ENCODE measurements around the gene ZFP36.

Gene ZFP36

DNA sequence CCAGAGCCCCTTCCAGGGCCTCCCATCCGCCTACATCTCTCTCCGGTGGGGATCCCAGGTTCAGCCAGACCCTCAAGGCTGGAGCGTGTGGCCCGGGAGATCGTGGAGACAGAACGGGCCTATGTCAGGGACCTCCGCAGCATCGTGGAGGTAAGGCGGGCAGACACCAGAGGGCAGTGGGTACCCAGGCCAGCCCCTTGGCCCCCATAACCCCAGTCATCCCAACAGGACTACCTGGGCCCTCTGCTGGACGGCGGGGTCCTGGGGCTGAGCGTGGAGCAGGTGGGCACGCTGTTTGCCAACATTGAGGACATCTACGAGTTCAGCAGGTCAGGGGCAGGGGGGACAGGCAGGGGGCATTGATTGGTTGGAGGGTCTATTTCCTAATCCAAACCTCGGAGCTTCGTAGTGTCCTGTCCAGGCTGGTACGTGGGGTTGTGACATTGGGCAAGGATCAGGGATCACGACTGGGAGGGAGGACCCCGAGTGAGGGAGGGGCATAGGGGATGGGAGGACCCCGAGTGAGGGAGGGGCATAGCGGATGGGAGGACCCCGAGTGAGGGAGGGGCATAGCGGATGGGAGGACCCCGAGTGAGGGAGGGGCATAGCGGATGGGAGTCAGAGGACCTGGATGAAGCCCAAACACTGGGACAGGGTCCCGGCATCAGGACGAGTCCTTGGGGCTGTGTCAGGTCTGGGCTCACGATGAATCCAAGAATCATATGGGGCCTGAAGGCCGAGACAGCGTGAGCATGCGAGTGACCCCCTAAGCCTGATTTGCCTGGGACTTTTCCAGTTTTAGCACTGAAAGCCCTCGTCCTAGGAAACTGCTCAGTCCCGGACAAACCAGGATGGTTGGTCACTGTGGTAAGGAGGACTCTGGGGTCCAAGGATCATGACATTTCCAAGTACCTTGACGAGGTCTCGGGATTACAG, 8.7 kb downstream of the ZFP36 start:
- TF ChIP-seq ZNF274 (IDR thresholded peaks at IDR 0.05; ENCODE audit: low read depth, low read length), result no peak

DNA sequence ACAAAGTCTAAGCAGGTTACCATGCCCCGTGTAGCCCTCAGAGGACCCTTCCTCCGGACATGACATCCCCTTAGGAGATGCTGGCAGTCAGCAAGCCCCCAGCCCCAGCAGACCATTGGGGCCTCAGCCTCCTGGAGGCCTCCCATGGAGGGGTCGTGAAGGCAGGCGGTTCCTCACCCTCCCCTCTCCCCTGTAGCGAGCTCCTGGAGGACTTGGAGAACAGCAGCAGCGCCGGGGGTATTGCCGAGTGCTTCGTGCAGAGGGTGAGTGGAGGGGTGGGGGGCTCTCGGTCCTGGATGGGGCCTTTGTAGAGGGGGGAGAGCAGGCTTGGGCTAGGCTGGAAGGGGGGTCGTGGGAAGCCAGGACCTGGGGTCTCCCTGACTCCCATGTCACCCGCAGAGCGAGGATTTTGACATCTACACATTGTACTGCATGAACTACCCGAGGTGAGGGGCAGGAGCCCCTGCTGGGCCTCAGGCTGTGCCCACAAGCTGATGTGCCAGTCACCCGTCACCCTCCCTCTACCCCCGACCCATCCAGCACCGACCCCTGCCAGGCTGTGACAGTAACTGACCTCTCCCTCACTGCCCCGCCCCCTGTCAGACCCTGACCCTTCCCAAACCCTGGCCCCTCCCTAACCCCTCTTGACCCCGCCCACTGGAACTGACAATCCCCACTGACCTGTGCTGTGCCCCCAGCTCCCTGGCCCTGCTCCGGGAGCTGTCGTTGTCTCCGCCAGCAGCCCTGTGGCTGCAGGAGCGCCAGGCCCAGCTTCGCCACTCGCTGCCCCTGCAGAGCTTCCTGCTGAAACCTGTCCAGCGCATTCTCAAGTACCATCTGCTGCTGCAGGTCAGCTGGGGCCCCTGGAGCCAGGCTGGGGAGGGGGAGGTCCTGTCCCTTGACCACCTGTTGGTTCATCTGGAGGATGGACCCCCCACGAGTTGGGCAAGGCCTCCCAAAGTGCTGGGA, 9.8 kb downstream of the ZFP36 start:
- TF ChIP-seq ZNF274 (IDR thresholded peaks at IDR 0.05; ENCODE audit: low read depth, low read length), result no peak
- no peak overlapping the region for H3K4me3 ChIP-seq (ENCODE audit: low read length)

More for the DNA sequence above, 8.7 kb downstream of the ZFP36 start:
- no peak overlapping the region for H3K4me3 ChIP-seq (ENCODE audit: low read length)

DNA sequence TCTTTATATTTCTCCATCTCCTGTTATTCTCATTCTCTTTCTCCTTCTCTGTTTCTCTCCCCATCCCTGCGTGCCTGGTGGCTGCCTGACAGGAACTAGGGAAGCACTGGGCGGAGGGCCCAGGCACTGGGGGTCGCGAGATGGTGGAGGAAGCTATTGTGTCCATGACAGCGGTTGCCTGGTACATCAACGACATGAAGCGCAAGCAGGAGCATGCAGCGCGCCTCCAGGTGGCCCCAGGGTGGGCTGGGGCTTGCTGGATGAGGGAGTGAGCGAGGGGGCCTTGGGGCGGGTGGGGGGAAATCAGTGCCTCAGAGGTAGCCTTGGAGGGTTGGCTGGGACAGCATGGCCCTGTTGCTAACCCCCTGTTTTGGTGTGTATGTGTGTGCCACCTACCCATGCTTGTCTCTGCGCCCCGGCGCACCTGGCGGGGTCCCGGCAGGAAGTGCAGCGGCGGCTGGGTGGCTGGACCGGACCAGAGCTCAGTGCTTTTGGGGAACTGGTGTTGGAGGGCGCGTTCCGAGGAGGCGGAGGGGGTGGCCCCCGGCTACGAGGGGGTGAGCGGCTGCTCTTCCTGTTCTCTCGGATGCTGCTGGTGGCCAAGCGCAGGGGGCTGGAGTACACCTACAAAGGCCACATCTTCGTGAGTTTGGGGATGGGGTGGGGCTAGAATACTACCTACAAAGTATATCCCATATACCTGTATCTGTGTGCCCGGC, 11.0 kb downstream of the ZFP36 start:
- H3K4me3 ChIP-seq (ENCODE audit: low read length), result no peak overlapping the region
- no peak for TF ChIP-seq ZNF274 (IDR thresholded peaks at IDR 0.05; ENCODE audit: low read depth, low read length)

DNA sequence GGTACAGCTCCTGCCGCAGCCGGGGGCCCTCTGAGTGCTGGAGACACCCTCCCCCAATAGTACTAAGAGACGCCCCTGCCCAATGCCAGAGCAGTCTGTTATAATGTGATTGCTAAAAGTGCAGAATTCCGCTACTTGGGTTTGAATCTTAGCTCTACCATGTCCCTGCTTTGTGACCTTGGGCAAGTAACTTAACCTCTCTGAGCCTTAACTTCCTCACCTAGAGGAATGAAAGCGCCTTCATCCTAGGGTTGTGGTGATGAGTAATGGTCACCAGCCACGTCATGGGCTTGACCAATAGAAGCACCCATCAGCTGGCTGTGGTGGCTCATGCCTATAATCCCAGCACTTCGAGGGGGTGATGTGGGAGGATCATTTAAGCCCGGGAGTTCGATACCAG, 12.4 kb downstream of the ZFP36 start:
- TF ChIP-seq ZNF274 (IDR thresholded peaks at IDR 0.05; ENCODE audit: low read depth, low read length), result no peak
- H3K4me3 ChIP-seq (ENCODE audit: low read length), result no peak overlapping the region

DNA sequence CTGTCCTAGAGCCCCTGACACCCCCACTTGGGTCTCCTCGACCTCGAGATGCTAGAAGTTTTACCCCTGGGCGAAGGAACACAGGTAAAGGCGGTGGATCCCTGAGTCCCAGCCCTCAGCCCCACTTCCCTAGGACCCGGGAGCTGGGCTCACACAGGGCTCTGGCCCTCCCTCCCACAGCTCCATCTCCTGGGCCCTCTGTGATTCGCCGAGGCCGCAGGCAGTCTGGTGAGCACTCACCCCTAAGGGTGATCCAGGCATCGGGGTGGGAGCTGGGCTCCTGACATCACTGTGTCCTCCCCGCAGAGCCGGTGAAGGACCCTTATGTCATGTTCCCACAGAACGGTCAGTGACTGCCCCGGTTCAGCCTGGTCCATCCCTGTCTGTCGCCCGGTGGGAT, 14.1 kb downstream of the ZFP36 start:
- H3K4me3 ChIP-seq (ENCODE audit: low read length), result no peak overlapping the region
- no peak for TF ChIP-seq ZNF274 (IDR thresholded peaks at IDR 0.05; ENCODE audit: low read depth, low read length)

DNA sequence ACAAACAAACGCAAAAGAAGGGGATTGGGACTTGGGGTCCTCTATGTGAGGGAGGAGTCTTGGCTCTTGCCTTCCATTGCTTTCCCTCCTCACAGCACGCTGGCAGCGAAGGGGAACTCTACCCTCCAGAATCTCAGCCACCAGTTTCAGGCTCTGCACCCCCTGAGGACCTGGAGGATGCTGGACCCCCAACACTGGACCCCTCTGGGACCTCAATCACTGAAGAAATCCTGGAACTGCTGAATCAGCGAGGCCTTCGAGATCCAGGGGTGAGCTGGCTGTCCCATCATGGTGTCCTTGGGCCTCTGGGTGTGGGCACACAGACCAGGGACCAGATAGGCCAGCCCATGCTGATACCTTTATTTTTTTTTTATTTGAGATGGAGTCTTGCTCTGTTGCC, 15.4 kb downstream of the ZFP36 start:
- no peak for TF ChIP-seq ZNF274 (IDR thresholded peaks at IDR 0.05; ENCODE audit: low read depth, low read length)
- no peak overlapping the region for H3K4me3 ChIP-seq (ENCODE audit: low read length)

DNA sequence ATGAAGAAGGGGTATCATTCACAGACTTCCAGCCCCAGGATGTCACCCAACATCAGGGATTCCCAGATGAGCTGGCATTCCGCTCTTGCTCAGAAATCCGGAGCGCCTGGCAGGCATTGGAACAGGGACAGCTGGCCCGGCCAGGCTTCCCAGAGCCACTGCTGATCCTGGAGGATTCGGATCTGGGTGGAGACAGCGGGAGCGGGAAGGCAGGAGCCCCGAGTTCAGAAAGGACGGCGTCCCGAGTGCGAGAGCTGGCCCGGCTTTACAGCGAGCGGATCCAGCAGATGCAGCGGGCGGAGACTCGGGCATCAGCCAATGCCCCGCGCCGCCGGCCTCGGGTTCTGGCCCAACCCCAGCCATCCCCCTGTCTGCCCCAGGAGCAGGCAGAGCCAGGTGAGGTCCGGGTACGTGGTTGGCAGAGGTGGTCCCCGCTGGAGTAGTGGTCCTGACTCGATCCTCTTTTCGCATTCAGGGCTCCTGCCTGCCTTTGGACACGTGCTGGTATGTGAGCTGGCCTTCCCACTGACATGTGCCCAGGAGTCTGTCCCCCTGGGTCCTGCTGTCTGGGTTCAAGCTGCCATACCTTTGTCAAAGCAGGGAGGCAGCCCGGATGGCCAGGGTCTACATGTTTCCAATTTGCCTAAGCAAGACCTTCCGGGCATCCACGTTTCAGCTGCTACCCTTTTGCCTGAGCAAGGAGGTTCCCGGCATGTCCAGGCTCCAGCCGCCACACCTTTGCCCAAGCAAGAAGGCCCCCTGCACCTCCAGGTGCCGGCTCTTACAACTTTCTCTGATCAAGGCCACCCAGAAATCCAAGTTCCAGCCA, 16.8 kb downstream of the ZFP36 start:
- no peak for TF ChIP-seq ZNF274 (IDR thresholded peaks at IDR 0.05; ENCODE audit: low read depth, low read length)
- no peak overlapping the region for H3K4me3 ChIP-seq (ENCODE audit: low read length)

DNA sequence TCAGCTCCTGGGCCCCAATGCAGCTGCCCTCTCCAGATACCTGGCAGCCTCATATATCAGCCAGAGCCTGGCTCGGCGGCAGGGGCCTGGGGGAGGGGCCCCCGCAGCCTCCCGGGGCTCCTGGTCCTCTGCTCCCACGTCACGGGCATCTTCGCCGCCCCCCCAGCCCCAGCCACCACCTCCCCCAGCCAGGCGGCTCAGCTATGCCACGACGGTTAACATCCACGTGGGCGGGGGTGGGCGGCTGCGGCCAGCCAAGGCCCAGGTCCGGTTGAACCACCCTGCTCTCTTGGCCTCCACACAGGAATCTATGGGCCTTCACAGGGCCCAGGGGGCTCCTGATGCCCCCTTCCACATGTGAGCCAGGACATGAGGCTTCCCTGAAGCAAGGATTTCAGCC, 18.3 kb downstream of the ZFP36 start:
- H3K4me3 ChIP-seq (ENCODE audit: low read length), result no peak overlapping the region
- TF ChIP-seq ZNF274 (IDR thresholded peaks at IDR 0.05; ENCODE audit: low read depth, low read length), result no peak

DNA sequence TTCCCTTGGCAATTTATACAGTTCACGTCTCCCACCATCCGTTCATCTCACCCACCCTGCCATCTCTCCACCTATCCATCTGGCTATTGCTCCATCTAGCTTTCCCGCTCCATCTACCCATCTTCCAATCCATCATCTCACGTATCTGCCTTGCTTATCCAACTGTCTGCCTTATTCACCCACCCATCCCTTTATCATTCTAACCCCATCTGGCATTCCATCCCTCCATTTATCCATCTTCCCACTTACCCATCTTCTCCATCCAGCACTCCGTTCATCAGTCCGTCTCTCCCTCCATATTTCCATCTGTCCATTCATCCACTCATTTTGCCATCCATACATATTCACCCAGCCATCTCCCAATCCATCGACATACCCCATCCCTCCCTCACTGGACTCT, 19.1 kb downstream of the ZFP36 start:
- TF ChIP-seq ZNF274 (IDR thresholded peaks at IDR 0.05; ENCODE audit: low read depth, low read length), result no peak
- H3K4me3 ChIP-seq (ENCODE audit: low read length), result no peak overlapping the region

DNA sequence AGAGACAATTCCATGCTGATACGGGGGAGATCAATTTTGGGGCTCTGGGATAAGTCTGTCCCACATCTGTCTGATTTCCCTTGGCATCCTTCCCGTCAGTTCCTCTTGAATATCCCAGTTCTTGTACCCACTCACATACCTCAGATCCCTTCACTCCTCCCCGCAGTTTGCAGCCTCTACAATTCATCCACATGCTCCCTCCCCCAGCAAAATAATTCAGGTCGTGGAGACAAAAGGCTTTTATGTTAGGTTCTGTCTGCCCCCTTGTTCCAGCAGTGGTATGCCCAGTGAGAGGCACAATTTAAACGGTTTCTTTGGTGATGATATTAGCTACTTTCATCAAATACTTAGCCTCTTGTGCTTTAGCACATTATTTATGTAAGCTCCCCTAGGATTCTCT, 19.5 kb downstream of the ZFP36 start:
- H3K4me3 ChIP-seq (ENCODE audit: low read length), result no peak overlapping the region
- no peak for TF ChIP-seq ZNF274 (IDR thresholded peaks at IDR 0.05; ENCODE audit: low read depth, low read length)

DNA sequence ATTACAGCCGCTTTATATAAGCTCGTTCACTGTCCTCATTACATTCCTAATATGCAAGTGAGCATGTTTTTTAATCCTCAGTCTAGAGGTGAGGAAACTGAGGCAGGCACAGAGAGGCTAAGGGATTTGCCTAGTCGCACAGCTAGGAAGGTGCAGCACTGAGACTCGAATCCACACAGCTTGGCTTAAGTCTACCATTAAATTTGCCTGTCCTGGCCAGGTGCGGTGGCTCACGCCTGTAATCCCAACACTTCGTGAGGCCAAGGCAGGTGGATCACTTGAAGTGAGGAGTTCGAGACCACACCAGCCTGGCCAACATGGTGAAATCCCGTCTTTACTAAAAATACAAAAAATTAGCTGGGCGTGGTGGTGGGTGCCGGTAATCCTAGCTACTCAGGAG, 21.1 kb downstream of the ZFP36 start:
- no peak overlapping the region for H3K4me3 ChIP-seq (ENCODE audit: low read length)
- no peak for TF ChIP-seq ZNF274 (IDR thresholded peaks at IDR 0.05; ENCODE audit: low read depth, low read length)

DNA sequence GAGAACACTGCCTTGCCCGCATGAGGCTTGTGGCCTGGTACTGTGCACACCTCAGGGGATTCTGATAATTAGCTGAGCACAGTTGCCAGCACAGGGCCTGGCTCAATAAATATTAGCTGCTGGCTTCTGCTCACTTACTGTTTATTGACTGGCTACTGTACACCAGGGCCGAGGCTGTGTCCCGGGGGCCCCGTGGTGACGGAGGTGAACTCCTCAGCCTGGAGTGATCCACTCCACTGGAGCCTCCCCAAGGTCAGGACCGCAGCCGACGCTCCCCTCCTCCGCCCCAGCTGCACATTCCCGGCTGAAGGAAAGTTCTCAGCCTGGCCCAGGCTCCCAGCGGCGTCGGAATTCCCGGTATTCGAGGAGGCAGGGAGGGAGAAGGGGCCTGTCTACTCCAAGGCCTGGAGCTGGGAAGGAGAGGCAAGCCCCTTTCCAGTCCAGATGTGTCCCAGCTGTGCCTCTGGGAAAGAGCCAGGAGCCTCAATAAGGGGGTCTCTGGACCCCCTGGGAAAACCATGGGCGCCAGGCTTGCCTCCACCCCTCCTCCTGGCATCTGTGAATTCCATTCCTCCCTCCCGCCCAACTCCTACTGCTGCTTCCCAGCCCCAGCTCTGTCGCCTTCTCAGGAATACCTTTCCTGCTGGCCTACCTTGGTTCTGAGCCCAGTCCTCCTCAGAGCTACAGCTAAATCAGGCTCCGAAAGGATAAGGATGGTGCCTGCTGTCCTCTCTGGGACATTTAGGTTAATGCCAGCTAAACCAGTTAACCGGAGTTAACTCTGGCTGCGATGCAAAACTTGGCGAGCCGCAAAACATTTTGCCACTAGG, 21.9 kb downstream of the ZFP36 start:
- no peak for TF ChIP-seq ZNF274 (IDR thresholded peaks at IDR 0.05; ENCODE audit: low read depth, low read length)
- no peak overlapping the region for H3K4me3 ChIP-seq (ENCODE audit: low read length)

Measured in GM08714 (cell line).